HL-60 (cell line): ENCODE results near the gene XXYLT1.

ENCODE experiments used
- DNase-seq, 2 experiments: peaks; one replicate each; pipeline ENCODE4 v3.0.0-alpha.2; 2010 to 2020; ENCODE audit warnings: low read depth in 1 of 2, low spot score in 1 of 2
- H3K27ac ChIP-seq: fragments of 250-450 bp; sonication (Bioruptor Pico); replicated peaks from 2 replicates; pipeline ENCODE4 v1.5.1; 2020; ENCODE audit warnings: mild to moderate bottlenecking, moderate library complexity
- H3K27me3 ChIP-seq: fragments of 250-450 bp; sonication (Bioruptor Pico); 2 replicates; pipeline ENCODE4 v1.5.1; 2021; ENCODE audit warnings: mild to moderate bottlenecking, moderate library complexity; ENCODE audit not compliant: insufficient read depth, poor library complexity, severe bottlenecking
- H3K4me3 ChIP-seq: replicated peaks from 2 replicates; pipeline ENCODE4 v1.5.1; 2011; ENCODE audit warnings: mild to moderate bottlenecking, control low read depth, low read length; ENCODE audit not compliant: insufficient read depth
- CTCF ChIP-seq: IDR thresholded peaks from one replicate; pipeline ENCODE4 v1.5.1; 2011; ENCODE audit warnings: low read length, control low read depth, inconsistent platforms; ENCODE audit not compliant: insufficient read depth
- GABPA ChIP-seq: IDR thresholded peaks from 2 replicates; pipeline ENCODE4 v1.6.1; 2012; ENCODE audit warnings: low read depth
- POLR2AphosphoS5 ChIP-seq: IDR thresholded peaks from 2 replicates; pipeline ENCODE4 v1.6.1; 2012; ENCODE audit warnings: low read depth
- SPI1 ChIP-seq: IDR thresholded peaks from 2 replicates; pipeline ENCODE4 v1.6.1; 2012; ENCODE audit warnings: low read depth, mild to moderate bottlenecking, borderline replicate concordance
- microRNA-seq: library from miRNA; unstranded; fragments of <30 nt; microRNA quantifications from one replicate; pipeline ENCODE4, GENCODE V29; 2018
- TF ChIP-seq, protein P1 (sequence below): IDR thresholded peaks from 2 replicates; pipeline ENCODE4 v1.6.1; 2012; ENCODE audit warnings: low read depth; ENCODE audit not compliant: insufficient replicate concordance

XXYLT1 gene

DNA sequence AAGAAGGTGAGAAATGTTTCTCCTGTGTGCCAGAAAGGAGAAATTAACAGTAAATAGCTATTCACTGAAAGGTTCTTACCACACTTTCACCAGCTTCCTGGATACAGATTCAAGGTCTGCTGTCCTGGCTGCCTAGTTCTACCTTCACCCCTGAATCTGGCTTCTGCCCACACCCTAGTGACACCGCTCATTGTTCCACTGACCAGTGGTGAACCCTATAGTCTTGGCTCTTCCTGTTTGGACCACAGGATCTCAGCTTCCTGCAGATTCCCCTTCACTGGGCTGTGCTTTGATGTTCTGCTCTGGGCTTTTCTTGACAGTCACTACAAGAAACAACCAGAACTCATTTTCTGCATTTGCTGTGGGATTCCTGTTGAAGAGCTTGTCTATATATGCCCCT is 250.0 kb downstream of the XXYLT1 start:
- TF ChIP-seq SPI1 (no peak), POLR2AphosphoS5 (no peak), GABPA (no peak), CTCF (no peak)
- TF ChIP-seq, protein P1, sequence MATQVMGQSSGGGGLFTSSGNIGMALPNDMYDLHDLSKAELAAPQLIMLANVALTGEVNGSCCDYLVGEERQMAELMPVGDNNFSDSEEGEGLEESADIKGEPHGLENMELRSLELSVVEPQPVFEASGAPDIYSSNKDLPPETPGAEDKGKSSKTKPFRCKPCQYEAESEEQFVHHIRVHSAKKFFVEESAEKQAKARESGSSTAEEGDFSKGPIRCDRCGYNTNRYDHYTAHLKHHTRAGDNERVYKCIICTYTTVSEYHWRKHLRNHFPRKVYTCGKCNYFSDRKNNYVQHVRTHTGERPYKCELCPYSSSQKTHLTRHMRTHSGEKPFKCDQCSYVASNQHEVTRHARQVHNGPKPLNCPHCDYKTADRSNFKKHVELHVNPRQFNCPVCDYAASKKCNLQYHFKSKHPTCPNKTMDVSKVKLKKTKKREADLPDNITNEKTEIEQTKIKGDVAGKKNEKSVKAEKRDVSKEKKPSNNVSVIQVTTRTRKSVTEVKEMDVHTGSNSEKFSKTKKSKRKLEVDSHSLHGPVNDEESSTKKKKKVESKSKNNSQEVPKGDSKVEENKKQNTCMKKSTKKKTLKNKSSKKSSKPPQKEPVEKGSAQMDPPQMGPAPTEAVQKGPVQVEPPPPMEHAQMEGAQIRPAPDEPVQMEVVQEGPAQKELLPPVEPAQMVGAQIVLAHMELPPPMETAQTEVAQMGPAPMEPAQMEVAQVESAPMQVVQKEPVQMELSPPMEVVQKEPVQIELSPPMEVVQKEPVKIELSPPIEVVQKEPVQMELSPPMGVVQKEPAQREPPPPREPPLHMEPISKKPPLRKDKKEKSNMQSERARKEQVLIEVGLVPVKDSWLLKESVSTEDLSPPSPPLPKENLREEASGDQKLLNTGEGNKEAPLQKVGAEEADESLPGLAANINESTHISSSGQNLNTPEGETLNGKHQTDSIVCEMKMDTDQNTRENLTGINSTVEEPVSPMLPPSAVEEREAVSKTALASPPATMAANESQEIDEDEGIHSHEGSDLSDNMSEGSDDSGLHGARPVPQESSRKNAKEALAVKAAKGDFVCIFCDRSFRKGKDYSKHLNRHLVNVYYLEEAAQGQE, result no peak
- Histone ChIP-seq H3K27ac (no peak overlapping the region), H3K27me3 (no peaks in the 10 kb centered on the region), H3K4me3 (no peak overlapping the region)
- no peak for DNase-seq

DNA sequence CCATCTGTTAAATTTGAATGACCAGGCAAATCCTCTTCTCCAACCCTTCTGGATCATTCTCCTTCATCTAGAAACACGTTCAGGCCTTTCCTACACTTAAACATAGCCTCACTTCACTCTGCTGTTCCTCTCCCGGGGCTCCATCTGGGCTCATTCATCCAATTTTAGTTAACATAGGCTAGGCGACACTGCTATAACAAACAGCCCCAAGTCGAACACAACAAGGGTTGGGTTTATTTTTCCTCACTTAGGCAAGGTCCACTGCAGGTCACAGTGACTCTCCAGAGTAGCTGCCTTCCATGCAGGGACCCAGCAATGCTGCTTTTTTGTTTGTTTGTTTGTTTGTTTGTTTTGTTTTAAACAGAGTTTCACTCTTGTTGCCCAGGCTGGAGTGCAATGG is 250.8 kb downstream of the XXYLT1 start:
- no peaks in the 10 kb centered on the region for H3K27me3 ChIP-seq
- TF ChIP-seq SPI1 (no peak), CTCF (no peak), POLR2AphosphoS5 (no peak), GABPA (no peak)
- TF ChIP-seq, protein P1, result no peak
- no peak overlapping the region for H3K4me3 ChIP-seq
- no peak for DNase-seq
- no peak overlapping the region for H3K27ac ChIP-seq

GRCh38 chr3:195019335-195019734 is 251.6 kb downstream of the XXYLT1 start:
- Histone ChIP-seq H3K4me3 (no peak overlapping the region), H3K27ac (no peak overlapping the region), H3K27me3 (no peaks in the 10 kb centered on the region)
- no peak for DNase-seq
- TF ChIP-seq SPI1, result no peak
- TF ChIP-seq CTCF, result no peak
- no peak for TF ChIP-seq GABPA
- TF ChIP-seq POLR2AphosphoS5, result no peak
- TF ChIP-seq, protein P1, result no peak

Small RNA genes within 50 kb of the gene (microRNA-seq; reads per million reads assigned to microRNA genes)
- 1.8 reads per million for gene MIR3137
